ENCODE data around the gene MLST8. TPM values are rescaled to one million over a fixed set of nuclear protein-coding genes. Genes with fewer than 3 reads are reported as not detected.

MLST8 gene
- total and polyA plus RNA-seq, 4 donors, result 11.1 to 26.7 (median 20.2) TPM

DNA sequence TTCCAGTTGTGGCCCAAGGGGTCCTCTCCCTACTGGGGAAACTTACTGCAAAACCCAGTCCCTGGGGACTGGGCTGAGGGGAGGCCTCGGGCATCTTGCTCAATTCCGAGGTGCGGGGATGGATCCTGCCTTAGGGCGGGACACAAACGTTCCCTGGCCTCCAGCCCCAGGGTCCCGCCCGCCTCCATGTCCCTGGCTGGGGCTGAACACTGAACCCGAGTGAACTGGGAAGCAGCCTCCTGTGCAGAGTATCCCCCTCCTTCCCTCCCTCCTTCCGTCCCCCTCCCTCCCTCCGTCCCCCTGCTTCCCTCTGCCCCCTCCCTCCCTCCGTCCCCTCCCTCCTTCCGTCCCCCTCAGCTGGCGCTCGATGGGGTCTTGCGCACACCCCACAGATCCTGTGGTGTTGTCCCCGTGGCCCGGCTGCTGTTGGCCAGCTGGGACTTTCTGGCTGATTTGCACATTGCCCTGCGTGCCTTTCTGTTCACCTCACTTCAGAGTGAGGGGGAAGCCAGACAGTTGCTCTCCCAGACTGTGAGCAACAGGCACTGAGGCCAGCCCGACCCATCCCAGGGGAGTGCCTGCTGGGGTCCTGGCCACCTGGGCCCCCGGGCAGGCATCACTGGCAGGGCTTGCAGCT, 44.2 kb upstream of the MLST8 start:
- no peak for DNase-seq (ENCODE audit: low spot score)
- Histone ChIP-seq H3K4me1 (ENCODE audit: control insufficient read depth in 4 of 4, insufficient read depth in 4 of 4, low read length in 3 of 4) (peaks cover 37 to 75% (median 62%) of the 10 kb centered on the region in 4 donors), H3K27ac (ENCODE audit: low read depth in 1 of 2, low read length in 2 of 2) (peak overlapping the region; percentile 40 to 59), H3K9ac (ENCODE audit: low read depth in 1 of 2, low read length in 2 of 2) (no peak overlapping the region), H3K27me3 (ENCODE audit: control insufficient read depth in 4 of 4, insufficient read depth in 4 of 4, low read length in 3 of 4) (no peaks in the 10 kb centered on the region), H3K4me3 (ENCODE audit: low read depth in 1 of 3, low read length in 3 of 3) (no peak overlapping the region), H3K9me3 (ENCODE audit: control insufficient read depth in 4 of 4, low read length in 3 of 4) (no peaks in the 10 kb centered on the region), H3K36me3 (ENCODE audit: control insufficient read depth in 4 of 4, insufficient read depth in 3 of 4, low read depth in 1 of 4, low read length in 3 of 4) (peaks cover 0 to 1% (median 0%) of the 10 kb centered on the region in 4 donors)
- TF ChIP-seq HNF4A (conservative IDR thresholded peaks at IDR 0.05) (peak in 1 of 2 donors; percentile 5), NR2F2 (IDR thresholded peaks at IDR 0.05) (no peak), EGR1 (IDR thresholded peaks at IDR 0.05; ENCODE audit: low read depth in 2 of 2) (no peak), RXRA (IDR thresholded peaks at IDR 0.05) (peak in 1 of 2 donors; percentile 30), GABPA (IDR thresholded peaks at IDR 0.05 in 1 of 2, conservative IDR thresholded peaks at IDR 0.05 in 1 of 2) (no peak)
- TF ChIP-seq, protein P1, sequence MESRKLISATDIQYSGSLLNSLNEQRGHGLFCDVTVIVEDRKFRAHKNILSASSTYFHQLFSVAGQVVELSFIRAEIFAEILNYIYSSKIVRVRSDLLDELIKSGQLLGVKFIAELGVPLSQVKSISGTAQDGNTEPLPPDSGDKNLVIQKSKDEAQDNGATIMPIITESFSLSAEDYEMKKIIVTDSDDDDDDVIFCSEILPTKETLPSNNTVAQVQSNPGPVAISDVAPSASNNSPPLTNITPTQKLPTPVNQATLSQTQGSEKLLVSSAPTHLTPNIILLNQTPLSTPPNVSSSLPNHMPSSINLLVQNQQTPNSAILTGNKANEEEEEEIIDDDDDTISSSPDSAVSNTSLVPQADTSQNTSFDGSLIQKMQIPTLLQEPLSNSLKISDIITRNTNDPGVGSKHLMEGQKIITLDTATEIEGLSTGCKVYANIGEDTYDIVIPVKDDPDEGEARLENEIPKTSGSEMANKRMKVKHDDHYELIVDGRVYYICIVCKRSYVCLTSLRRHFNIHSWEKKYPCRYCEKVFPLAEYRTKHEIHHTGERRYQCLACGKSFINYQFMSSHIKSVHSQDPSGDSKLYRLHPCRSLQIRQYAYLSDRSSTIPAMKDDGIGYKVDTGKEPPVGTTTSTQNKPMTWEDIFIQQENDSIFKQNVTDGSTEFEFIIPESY (IDR thresholded peaks at IDR 0.05), result no peak
- 51% methylated on average over 20 of the region's 20 CpGs for WGBS

DNA sequence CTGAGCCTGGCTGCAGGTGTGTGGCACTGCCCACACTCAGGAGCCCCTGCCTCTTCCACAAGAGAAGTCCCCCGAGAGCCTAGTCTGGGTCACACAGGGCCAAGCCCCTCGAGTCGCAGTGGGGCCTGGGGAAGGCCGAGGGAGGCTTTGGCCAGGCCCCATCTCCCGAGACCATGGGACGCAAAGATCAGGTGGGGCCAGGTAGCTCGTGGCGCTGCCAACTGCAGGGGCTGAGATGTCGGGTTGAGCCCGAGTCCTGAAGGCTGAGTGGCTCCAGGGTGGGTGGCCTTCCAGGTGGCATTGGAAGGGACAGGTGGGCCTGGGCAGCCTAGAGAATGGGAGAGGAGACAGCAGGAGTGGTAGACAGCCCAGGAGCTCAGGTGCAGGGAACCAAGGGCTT, 43.3 kb upstream of the MLST8 start:
- Histone ChIP-seq H3K9me3 (ENCODE audit: control insufficient read depth in 4 of 4, low read length in 3 of 4) (no peaks in the 10 kb centered on the region), H3K36me3 (ENCODE audit: control insufficient read depth in 4 of 4, insufficient read depth in 3 of 4, low read depth in 1 of 4, low read length in 3 of 4) (peaks cover 0 to 1% (median 0%) of the 10 kb centered on the region in 4 donors), H3K27ac (ENCODE audit: low read depth in 1 of 2, low read length in 2 of 2) (no peak overlapping the region), H3K4me3 (ENCODE audit: low read depth in 1 of 3, low read length in 3 of 3) (no peak overlapping the region), H3K27me3 (ENCODE audit: control insufficient read depth in 4 of 4, insufficient read depth in 4 of 4, low read length in 3 of 4) (no peaks in the 10 kb centered on the region), H3K9ac (ENCODE audit: low read depth in 1 of 2, low read length in 2 of 2) (no peak overlapping the region), H3K4me1 (ENCODE audit: control insufficient read depth in 4 of 4, insufficient read depth in 4 of 4, low read length in 3 of 4) (peaks cover 38 to 74% (median 64%) of the 10 kb centered on the region in 4 donors)
- 93% methylated on average over 10 of the region's 10 CpGs for WGBS
- no peak for TF ChIP-seq REST (IDR thresholded peaks at IDR 0.05)
- TF ChIP-seq YY1 (IDR thresholded peaks at IDR 0.05), result no peak
- no peak for TF ChIP-seq FOXA2 (IDR thresholded peaks at IDR 0.05)
- TF ChIP-seq, protein P2, sequence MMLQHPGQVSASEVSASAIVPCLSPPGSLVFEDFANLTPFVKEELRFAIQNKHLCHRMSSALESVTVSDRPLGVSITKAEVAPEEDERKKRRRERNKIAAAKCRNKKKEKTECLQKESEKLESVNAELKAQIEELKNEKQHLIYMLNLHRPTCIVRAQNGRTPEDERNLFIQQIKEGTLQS (IDR thresholded peaks at IDR 0.05), result no peak
- TF ChIP-seq FOXA1 (IDR thresholded peaks at IDR 0.05), result no peak
- no peak for TF ChIP-seq HNF4A (conservative IDR thresholded peaks at IDR 0.05)
- no peak for TF ChIP-seq GABPA (IDR thresholded peaks at IDR 0.05 in 1 of 2, conservative IDR thresholded peaks at IDR 0.05 in 1 of 2)
- DNase-seq (ENCODE audit: low spot score), result no peak

- H3K4me3 ChIP-seq (ENCODE audit: low read depth in 1 of 3, low read length in 3 of 3), result no peak overlapping the region
- no peak overlapping the region for H3K27ac ChIP-seq (ENCODE audit: low read depth in 1 of 2, low read length in 2 of 2)
- 83% methylated on average over 13 of the region's 13 CpGs for WGBS
- H3K27me3 ChIP-seq (ENCODE audit: control insufficient read depth in 4 of 4, insufficient read depth in 4 of 4, low read length in 3 of 4), result no peaks in the 10 kb centered on the region
- peaks cover 0 to 4% (median under 1%) of the 10 kb centered on the region in 4 donors for H3K36me3 ChIP-seq (ENCODE audit: control insufficient read depth in 4 of 4, insufficient read depth in 3 of 4, low read depth in 1 of 4, low read length in 3 of 4)
- no peak overlapping the region for H3K9ac ChIP-seq (ENCODE audit: low read depth in 1 of 2, low read length in 2 of 2)
- H3K9me3 ChIP-seq (ENCODE audit: control insufficient read depth in 4 of 4, low read length in 3 of 4), result no peaks in the 10 kb centered on the region
- no peak for DNase-seq (ENCODE audit: low spot score)
- H3K4me1 ChIP-seq (ENCODE audit: control insufficient read depth in 4 of 4, insufficient read depth in 4 of 4, low read length in 3 of 4), result peaks cover 37 to 74% (median 59%) of the 10 kb centered on the region in 4 donors
- TF ChIP-seq RXRA (IDR thresholded peaks at IDR 0.05), result no peak
- TF ChIP-seq, protein P3, sequence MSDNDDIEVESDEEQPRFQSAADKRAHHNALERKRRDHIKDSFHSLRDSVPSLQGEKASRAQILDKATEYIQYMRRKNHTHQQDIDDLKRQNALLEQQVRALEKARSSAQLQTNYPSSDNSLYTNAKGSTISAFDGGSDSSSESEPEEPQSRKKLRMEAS (IDR thresholded peaks at IDR 0.05), result no peak
- no peak for TF ChIP-seq TAF1 (conservative IDR thresholded peaks at IDR 0.05)
- TF ChIP-seq YY1 (IDR thresholded peaks at IDR 0.05), result no peak
- TF ChIP-seq, protein P1 (IDR thresholded peaks at IDR 0.05), result no peak
- TF ChIP-seq RAD21 (IDR thresholded peaks at IDR 0.05), result no peak
- TF ChIP-seq HNF4G (IDR thresholded peaks at IDR 0.05), result no peak
- TF ChIP-seq HNF4A (conservative IDR thresholded peaks at IDR 0.05), result no peak
- TF ChIP-seq JUND (IDR thresholded peaks at IDR 0.05), result no peak
Observed at GRCh38 chr16:2162676-2163118, 42.6 kb upstream of the MLST8 start.

Measured in liver (tissue), 9 donors.